GM12892 (cell line): Measurements from ENCODE around the gene MAGI2.

Experiments
- POLR2AphosphoS5 ChIP-seq: IDR thresholded peaks from 2 replicates; pipeline ENCODE4 v1.6.1; 2011; ENCODE audit warnings: low read depth, low read length, control low read depth
- TAF1 ChIP-seq: IDR thresholded peaks from 2 replicates; pipeline ENCODE4 v1.6.1; 2011; ENCODE audit warnings: low read depth, mild to moderate bottlenecking, control low read depth, low read length, borderline replicate concordance

GRCh38 chr7:79290841-79291497 lies 162.5 kb downstream of the MAGI2 start:
- TF ChIP-seq TAF1 = no peak
- TF ChIP-seq POLR2AphosphoS5 = no peak
